DND-41 (cell line): ENCODE data around the gene SFXN1.
"Not testable (repeated sequence)": the region's sequence is repeated elsewhere in the genome, so short reads cannot be mapped to it uniquely, and the experiment has no call there.

Source experiments
- ATAC-seq: fragments of 200-7000 bp; cut with Tn5 transposase; 3 replicates; pipeline ENCODE4 v1.9.1; 2021; ENCODE audit warnings: low read depth; ENCODE audit not compliant: insufficient read depth
- DNase-seq: peaks from one replicate; pipeline ENCODE4 v3.0.0-alpha.2; 2020
- H2AFZ ChIP-seq: 2 replicates; pipeline ENCODE4 v1.6.0; 2012; ENCODE audit warnings: low read depth, low read length
- H3K27ac ChIP-seq: 2 replicates; pipeline ENCODE4 v1.5.1; 2012; ENCODE audit warnings: low read length, inconsistent platforms
- H3K27me3 ChIP-seq: fragments of 200-600 bp; sonication (generic); 2 replicates; pipeline ENCODE4 v1.6.0; 2012; ENCODE audit warnings: low read length, mild to moderate bottlenecking, inconsistent platforms; ENCODE audit not compliant: insufficient read depth, poor library complexity
- H3K36me3 ChIP-seq: 2 replicates; pipeline ENCODE4 v1.5.1; 2012; ENCODE audit warnings: low read length, inconsistent platforms; ENCODE audit not compliant: insufficient read depth
- H3K4me1 ChIP-seq: 2 replicates; pipeline ENCODE4 v1.5.1; 2012; ENCODE audit warnings: mild to moderate bottlenecking, low read length; ENCODE audit not compliant: insufficient read depth
- H3K4me2 ChIP-seq: 2 replicates; pipeline ENCODE4 v1.6.0; 2012; ENCODE audit warnings: mild to moderate bottlenecking, moderate library complexity, low read length, inconsistent platforms; ENCODE audit not compliant: insufficient read depth
- H3K4me3 ChIP-seq, 2 experiments: fragments of 200-600 bp in 1 of 2; shearing (Covaris generic) in 1 of 2; 2 replicates each; pipeline ENCODE4 v1.5.1; 2012 to 2016; ENCODE audit warnings: inconsistent platforms in 2 of 2, low read length in 2 of 2, mild to moderate bottlenecking in 2 of 2, low read depth in 1 of 2, moderate library complexity in 1 of 2
- H3K79me2 ChIP-seq: 2 replicates; pipeline ENCODE4 v1.6.0; 2012; ENCODE audit warnings: low read length, inconsistent platforms; ENCODE audit not compliant: insufficient read depth
- H3K9ac ChIP-seq: 2 replicates; pipeline ENCODE4 v1.6.0; 2012; ENCODE audit warnings: low read depth, mild to moderate bottlenecking, inconsistent platforms, low read length, moderate library complexity
- H3K9me3 ChIP-seq: 2 replicates; pipeline ENCODE4 v1.5.1; 2012; ENCODE audit warnings: low read length, moderate library complexity, mild to moderate bottlenecking, inconsistent platforms; ENCODE audit not compliant: insufficient read depth, severe bottlenecking
- H4K20me1 ChIP-seq: 2 replicates; pipeline ENCODE4 v1.6.0; 2012; ENCODE audit warnings: low read length; ENCODE audit not compliant: insufficient read depth
- CTCF ChIP-seq: IDR thresholded peaks from 2 replicates; pipeline ENCODE4 v1.5.1; 2012; ENCODE audit warnings: borderline replicate concordance, low read length, moderate library complexity, mild to moderate bottlenecking; ENCODE audit not compliant: poor library complexity, severe bottlenecking; ENCODE audit errors: extremely low read depth
- EZH2 ChIP-seq: IDR thresholded peaks from 3 replicates; pipeline ENCODE4 v1.6.1; 2012; ENCODE audit warnings: borderline replicate concordance, low read depth, mild to moderate bottlenecking, moderate library complexity, low read length, inconsistent platforms; ENCODE audit not compliant: severe bottlenecking

Gene SFXN1

GRCh38 chr5:175444905-175445456, 33.4 kb upstream of the SFXN1 start:
- H3K4me3 ChIP-seq = no peak overlapping the region
- no peak for DNase-seq
- H4K20me1 ChIP-seq = no peaks in the 10 kb centered on the region
- H3K9me3 ChIP-seq = no peaks in the 10 kb centered on the region
- H3K36me3 ChIP-seq = no peaks in the 10 kb centered on the region
- H3K9ac ChIP-seq = no peak overlapping the region
- no peak for ATAC-seq
- TF ChIP-seq EZH2 (no peak), CTCF (no peak)
- no peak overlapping the region for H3K4me2 ChIP-seq
- no peak overlapping the region for H2AFZ ChIP-seq
- H3K4me1 ChIP-seq = no peaks in the 10 kb centered on the region
- peaks cover 5% of the 10 kb centered on the region for H3K27me3 ChIP-seq
- H3K27ac ChIP-seq = no peak overlapping the region
- no peaks in the 10 kb centered on the region for H3K79me2 ChIP-seq

GRCh38 chr5:175446378-175446777, 32.0 kb upstream of the SFXN1 start:
- not testable (repeated sequence) for H3K79me2 ChIP-seq, H3K4me3 ChIP-seq, H4K20me1 ChIP-seq, H3K9me3 ChIP-seq, H3K4me1 ChIP-seq, H3K36me3 ChIP-seq, H2AFZ ChIP-seq, H3K27me3 ChIP-seq, DNase-seq, H3K4me2 ChIP-seq, H3K9ac ChIP-seq, H3K27ac ChIP-seq, ATAC-seq

GRCh38 chr5:175447571-175447970, 30.8 kb upstream of the SFXN1 start:
- DNase-seq (no peak), ATAC-seq (no peak)
- Histone ChIP-seq H3K27ac (no peak overlapping the region), H3K27me3 (peaks cover 14% of the 10 kb centered on the region), H3K4me2 (no peak overlapping the region), H3K4me1 (no peaks in the 10 kb centered on the region), H4K20me1 (no peaks in the 10 kb centered on the region), H3K36me3 (no peaks in the 10 kb centered on the region), H3K9me3 (no peaks in the 10 kb centered on the region), H2AFZ (no peak overlapping the region), H3K4me3 (no peak overlapping the region), H3K79me2 (no peaks in the 10 kb centered on the region), H3K9ac (no peak overlapping the region)
- no peak for TF ChIP-seq CTCF
- TF ChIP-seq EZH2 = no peak

GRCh38 chr5:175448276-175448675, 30.1 kb upstream of the SFXN1 start:
- TF ChIP-seq EZH2 (no peak), CTCF (no peak)
- H3K4me3 ChIP-seq = no peak overlapping the region

More at GRCh38 chr5:175448276-175448675, 30.1 kb upstream of the SFXN1 start:
- ATAC-seq (no peak), DNase-seq (no peak)
- Histone ChIP-seq H2AFZ (no peak overlapping the region), H4K20me1 (no peaks in the 10 kb centered on the region), H3K9ac (no peak overlapping the region), H3K4me1 (no peaks in the 10 kb centered on the region), H3K36me3 (no peaks in the 10 kb centered on the region), H3K79me2 (no peaks in the 10 kb centered on the region), H3K27me3 (peaks cover 20% of the 10 kb centered on the region), H3K4me2 (no peak overlapping the region), H3K9me3 (no peaks in the 10 kb centered on the region), H3K27ac (no peak overlapping the region)
